Fibroblast of the aortic adventitia (primary cell): Measurements from ENCODE around the gene RNF31. TPM values are rescaled to one million over a fixed set of nuclear protein-coding genes. Genes with fewer than 3 reads are reported as not detected.

Experiments
- DNase-seq: peaks from one replicate; pipeline ENCODE4 v3.0.0-alpha.2; 2010; ENCODE audit warnings: low read depth
- H3K4me3 ChIP-seq: 2 replicates; pipeline ENCODE4 v1.5.1; 2011; ENCODE audit warnings: low read depth, mild to moderate bottlenecking, control low read depth, low read length, moderate library complexity
- CTCF ChIP-seq: IDR thresholded peaks from 2 replicates; pipeline ENCODE4 v1.5.1; 2011; ENCODE audit warnings: mild to moderate bottlenecking, low read length, control low read depth, inconsistent platforms; ENCODE audit not compliant: insufficient read depth
- small RNA-seq: library from RNA; depleted of rRNA; stranded (forward); fragments of <200 nt; gene quantifications from one replicate; pipeline ENCODE3, GENCODE V24; 2012
- total RNA-seq: library from RNA; depleted of rRNA; stranded (reverse); fragments of >200 nt; gene quantifications from 2 replicates; pipeline ENCODE4 v1.2.3, GENCODE V29; 2012; ENCODE audit warnings: low replicate concordance

RNF31 gene
- total RNA-seq, 1 donor = 51.1 TPM

GRCh38 chr14:24206260-24207103, 59.2 kb downstream of the RNF31 start:
- H3K4me3 ChIP-seq = no peak overlapping the region
- DNase-seq = no peak
- TF ChIP-seq CTCF = no peak

GRCh38 chr14:24207104-24207551, 59.8 kb downstream of the RNF31 start:
- no peak for TF ChIP-seq CTCF
- DNase-seq = no peak
- no peak overlapping the region for H3K4me3 ChIP-seq

GRCh38 chr14:24207625-24208024, 60.3 kb downstream of the RNF31 start:
- H3K4me3 ChIP-seq = no peak overlapping the region
- DNase-seq = no peak
- no peak for TF ChIP-seq CTCF

Small RNA genes lying within 50 kb of the gene (small RNA-seq; reads per million reads assigned to genes)
- not detected for gene AL136295.4
- gene CHMP4A = not detected
- gene IPO4 = not detected
- gene IRF9 = not detected
- gene RNA5SP383 = not detected

Other genes with a start within 250 kb of the RNF31 start
- gene DHRS4, start 193.7 kb upstream of the RNF31 start, total RNA-seq = 21.4 and 58.4 TPM in 2 replicates
- gene DHRS4L2, start 158.6 kb upstream of the RNF31 start, total RNA-seq = 5.5 and 8.3 TPM in 2 replicates
- not detected in 2 replicates for gene CARMIL3, start 95.5 kb upstream of the RNF31 start, total RNA-seq
- not detected in 2 replicates for gene CPNE6, start 75.9 kb upstream of the RNF31 start, total RNA-seq
- gene PCK2, start 53.2 kb upstream of the RNF31 start, total RNA-seq = 20.1 and 36.5 TPM in 2 replicates
- gene DCAF11, start 32.7 kb upstream of the RNF31 start, total RNA-seq = 44.6 and 85.3 TPM in 2 replicates
- gene NRL, start 32.5 kb upstream of the RNF31 start, total RNA-seq = 0.90 and 4.1 TPM in 2 replicates
- 0.18 TPM in 1 of 2 replicates, not detected in the other for gene FITM1, start 16.8 kb upstream of the RNF31 start, total RNA-seq
- gene PSME1, start 11.3 kb upstream of the RNF31 start, total RNA-seq = 84.8 and 117 TPM in 2 replicates
- 3.8 and 11.9 TPM in 2 replicates for gene EMC9, start 5.9 kb upstream of the RNF31 start, total RNA-seq
- gene PSME2, start 888 bp upstream of the RNF31 start, total RNA-seq = 33.4 and 78.3 TPM in 2 replicates
- gene IRF9, start 13.8 kb downstream of the RNF31 start, total RNA-seq = 43.8 and 63.1 TPM in 2 replicates
- gene REC8, start 24.6 kb downstream of the RNF31 start, total RNA-seq = 1.9 and 4.2 TPM in 2 replicates
- 44.0 and 52.0 TPM in 2 replicates for gene IPO4, start 41.3 kb downstream of the RNF31 start, total RNA-seq
- gene TM9SF1, start 47.9 kb downstream of the RNF31 start, total RNA-seq = 50.9 and 73.9 TPM in 2 replicates
- 0.27 TPM in 1 of 2 replicates, not detected in the other for gene TSSK4, start 58.2 kb downstream of the RNF31 start, total RNA-seq
- gene CHMP4A, start 66.0 kb downstream of the RNF31 start, total RNA-seq = 70.7 and 159 TPM in 2 replicates
- 11.8 and 23.2 TPM in 2 replicates for gene MDP1, start 68.6 kb downstream of the RNF31 start, total RNA-seq
- 38.8 and 136 TPM in 2 replicates for gene NEDD8, start 84.9 kb downstream of the RNF31 start, total RNA-seq
- 53.6 and 207 TPM in 2 replicates for gene GMPR2, start 85.4 kb downstream of the RNF31 start, total RNA-seq
- 53.0 and 60.5 TPM in 2 replicates for gene TINF2, start 95.1 kb downstream of the RNF31 start, total RNA-seq
- 0.36 and 6.1 TPM in 2 replicates for gene TGM1, start 115.7 kb downstream of the RNF31 start, total RNA-seq
- 21.2 and 26.7 TPM in 2 replicates for gene RABGGTA, start 124.1 kb downstream of the RNF31 start, total RNA-seq
- gene DHRS1, start 152.3 kb downstream of the RNF31 start, total RNA-seq = 8.7 and 20.7 TPM in 2 replicates
- 16.4 and 19.6 TPM in 2 replicates for gene NOP9, start 152.4 kb downstream of the RNF31 start, total RNA-seq
- gene CIDEB, start 160.5 kb downstream of the RNF31 start, total RNA-seq = 1.9 and 4.2 TPM in 2 replicates
- 3.5 and 18.6 TPM in 2 replicates for gene LTB4R2, start 162.6 kb downstream of the RNF31 start, total RNA-seq
- 0.98 and 1.5 TPM in 2 replicates for gene LTB4R, start 164.0 kb downstream of the RNF31 start, total RNA-seq
- gene ADCY4, start 187.6 kb downstream of the RNF31 start, total RNA-seq = 1.2 and 6.3 TPM in 2 replicates
- 0.99 and 3.0 TPM in 2 replicates for gene RIPK3, start 192.5 kb downstream of the RNF31 start, total RNA-seq
- gene NFATC4, start 220.7 kb downstream of the RNF31 start, total RNA-seq = 77.9 and 221 TPM in 2 replicates